AG04450 (cell line): Measurements from ENCODE around the gene CNTN1. TPM values are rescaled to one million over a fixed set of nuclear protein-coding genes. Genes with fewer than 3 reads are reported as not detected.

Experiments used
- CTCF ChIA-PET: fragments of 300-600, 350-600 bp; formaldehyde crosslinking; extraction: SDS; loops from one replicate; lab custom pipeline; 2022; ENCODE audit warnings: antibody characterized with exemption, inconsistent platforms; lab: Charles Lee
- POLR2A ChIA-PET: fragments of 350-600 bp; formaldehyde crosslinking; extraction: SDS; loops from one replicate; lab custom pipeline; 2021; ENCODE audit warnings: antibody characterized with exemption, inconsistent platforms; lab: Yijun Ruan, JAX
- DNase-seq: peaks from one replicate; pipeline ENCODE4 v3.0.0-alpha.2; 2011; ENCODE audit warnings: low read depth, low spot score
- H3K27ac ChIP-seq: one replicate; pipeline ENCODE4 v1.5.1; 2012; ENCODE audit warnings: low read depth, low read length, control low read depth
- H3K27me3 ChIP-seq: one replicate; pipeline ENCODE4 v1.6.0; 2012; ENCODE audit warnings: low read length; ENCODE audit not compliant: control insufficient read depth, insufficient read depth
- H3K4me3 ChIP-seq: 2 replicates; pipeline ENCODE4 v1.5.1; 2011; ENCODE audit warnings: mild to moderate bottlenecking, low read depth, low read length, control low read depth
- H3K9me3 ChIP-seq: 2 replicates; pipeline ENCODE4 v1.5.1; 2012; ENCODE audit warnings: low read length; ENCODE audit not compliant: control insufficient read depth, insufficient read depth
- CTCF ChIP-seq: IDR thresholded peaks from 2 replicates; pipeline ENCODE4 v1.5.1; 2011; ENCODE audit warnings: low read depth, low read length, control low read depth, inconsistent platforms
- polyA plus RNA-seq: library from polyadenylated mRNA; depleted of rRNA; stranded (reverse); fragments of >200 nt; gene quantifications from 2 replicates; pipeline ENCODE4 v1.2.3, GENCODE V29; 2011

Gene CNTN1
- polyA plus RNA-seq, 1 experiment = 0.19 TPM

GRCh38 chr12:40693207-40693821 lies 1.1 kb downstream of the CNTN1 start:
- TF ChIP-seq CTCF = no peak
- DNase-seq = no peak
- ChIA-PET POLR2A (no interaction called here), CTCF (no interaction called here)
- H3K4me3 ChIP-seq = no peak overlapping the region
- peaks cover 11% of the 10 kb centered on the region; the same call in 1 of the 2 replicates for H3K9me3 ChIP-seq
- peaks cover 12% of the 10 kb centered on the region for H3K27me3 ChIP-seq
- H3K27ac ChIP-seq = no peak overlapping the region

- Histone ChIP-seq H3K27ac (no peak overlapping the region), H3K9me3 (peaks cover 5% of the 10 kb centered on the region; the same call in 1 of the 2 replicates), H3K4me3 (no peak overlapping the region), H3K27me3 (peaks cover 6% of the 10 kb centered on the region)
- no peak for DNase-seq
- POLR2A ChIA-PET = no interaction called here
- TF ChIP-seq CTCF = no peak
- CTCF ChIA-PET = no interaction called here
These were observed 5.5 kb downstream of the CNTN1 start for GRCh38 chr12:40697566-40698259.

- H3K9me3 ChIP-seq = no peaks in the 10 kb centered on the region
- CTCF ChIA-PET = no interaction called here
- TF ChIP-seq CTCF = no peak
- POLR2A ChIA-PET = no interaction called here
- no peak overlapping the region for H3K4me3 ChIP-seq
- no peak for DNase-seq
- H3K27ac ChIP-seq = no peak overlapping the region
- no peaks in the 10 kb centered on the region for H3K27me3 ChIP-seq
These were observed 9.5 kb downstream of the CNTN1 start for GRCh38 chr12:40701756-40702155.

- no peak for DNase-seq
- Histone ChIP-seq H3K9me3 (no peaks in the 10 kb centered on the region), H3K27ac (no peak overlapping the region), H3K27me3 (no peaks in the 10 kb centered on the region), H3K4me3 (no peak overlapping the region)
- TF ChIP-seq CTCF = no peak
- ChIA-PET CTCF (no interaction called here), POLR2A (no interaction called here)
These were observed 18.9 kb downstream of the CNTN1 start for GRCh38 chr12:40711121-40711520.

GRCh38 chr12:40714636-40715035 lies 22.4 kb downstream of the CNTN1 start:
- no peak for TF ChIP-seq CTCF
- CTCF ChIA-PET = no interaction called here
- H3K9me3 ChIP-seq = no peaks in the 10 kb centered on the region; the same call in none of the 2 replicates

More at GRCh38 chr12:40714636-40715035, 22.4 kb downstream of the CNTN1 start:
- no peaks in the 10 kb centered on the region for H3K27me3 ChIP-seq
- no peak overlapping the region for H3K4me3 ChIP-seq
- DNase-seq = no peak
- POLR2A ChIA-PET = no interaction called here
- H3K27ac ChIP-seq = no peak overlapping the region
